Glutamatergic neuron (in vitro differentiated cells): ENCODE data around the gene ERAL1. TPM values are rescaled to one million over a fixed set of nuclear protein-coding genes. Genes with fewer than 3 reads are reported as not detected.

Source experiments
- DNase-seq: peaks from one replicate; pipeline ENCODE4 v3.0.0; 2022
- H3K27ac Mint-ChIP-seq: one replicate; pipeline ENCODE4 v1.8.0; 2020; ENCODE audit warnings: mild to moderate bottlenecking, mixed read lengths, inconsistent platforms; ENCODE audit not compliant: unreplicated experiment
- H3K27me3 Mint-ChIP-seq: one replicate; pipeline ENCODE4 v1.8.0; 2020; ENCODE audit warnings: mild to moderate bottlenecking, moderate library complexity, mixed read lengths, inconsistent platforms; ENCODE audit not compliant: unreplicated experiment
- H3K36me3 Mint-ChIP-seq: one replicate; pipeline ENCODE4 v1.8.0; 2020; ENCODE audit warnings: mild to moderate bottlenecking, mixed read lengths, inconsistent platforms; ENCODE audit not compliant: unreplicated experiment
- H3K4me1 Mint-ChIP-seq: one replicate; pipeline ENCODE4 v1.8.0; 2020; ENCODE audit warnings: mild to moderate bottlenecking, low read depth, mixed read lengths, inconsistent platforms; ENCODE audit not compliant: unreplicated experiment
- H3K4me3 Mint-ChIP-seq: one replicate; pipeline ENCODE4 v1.8.0; 2020; ENCODE audit warnings: mild to moderate bottlenecking, mixed read lengths, inconsistent platforms; ENCODE audit not compliant: unreplicated experiment
- H3K9me3 Mint-ChIP-seq: one replicate; pipeline ENCODE4 v1.8.0; 2020; ENCODE audit warnings: mild to moderate bottlenecking, moderate library complexity, mixed read lengths, inconsistent platforms; ENCODE audit not compliant: unreplicated experiment
- microRNA-seq: library from miRNA; unstranded; fragments of <30 nt; microRNA quantifications from one replicate; pipeline ENCODE4, GENCODE V29; 2020; ENCODE audit not compliant: unreplicated experiment
- total RNA-seq: library from RNA; stranded (reverse); fragmentation: NEBNext Ultra II Directional; extraction: Animal tissue kit (Norgen Biotek cat#: 25700); gene quantifications from one replicate; pipeline ENCODE4 v1.2.1, GENCODE V29; 2021; ENCODE audit not compliant: unreplicated experiment
- TF ChIP-seq, protein P1 (sequence below): fragments of 200-600 bp; sonication (generic); IDR thresholded peaks from one replicate; pipeline ENCODE4 v1.5.0; 2021; ENCODE audit not compliant: partially characterized antibody, unreplicated experiment

ERAL1 gene
- total RNA-seq, 1 donor from 2014 or later = 53.3 TPM

DNA sequence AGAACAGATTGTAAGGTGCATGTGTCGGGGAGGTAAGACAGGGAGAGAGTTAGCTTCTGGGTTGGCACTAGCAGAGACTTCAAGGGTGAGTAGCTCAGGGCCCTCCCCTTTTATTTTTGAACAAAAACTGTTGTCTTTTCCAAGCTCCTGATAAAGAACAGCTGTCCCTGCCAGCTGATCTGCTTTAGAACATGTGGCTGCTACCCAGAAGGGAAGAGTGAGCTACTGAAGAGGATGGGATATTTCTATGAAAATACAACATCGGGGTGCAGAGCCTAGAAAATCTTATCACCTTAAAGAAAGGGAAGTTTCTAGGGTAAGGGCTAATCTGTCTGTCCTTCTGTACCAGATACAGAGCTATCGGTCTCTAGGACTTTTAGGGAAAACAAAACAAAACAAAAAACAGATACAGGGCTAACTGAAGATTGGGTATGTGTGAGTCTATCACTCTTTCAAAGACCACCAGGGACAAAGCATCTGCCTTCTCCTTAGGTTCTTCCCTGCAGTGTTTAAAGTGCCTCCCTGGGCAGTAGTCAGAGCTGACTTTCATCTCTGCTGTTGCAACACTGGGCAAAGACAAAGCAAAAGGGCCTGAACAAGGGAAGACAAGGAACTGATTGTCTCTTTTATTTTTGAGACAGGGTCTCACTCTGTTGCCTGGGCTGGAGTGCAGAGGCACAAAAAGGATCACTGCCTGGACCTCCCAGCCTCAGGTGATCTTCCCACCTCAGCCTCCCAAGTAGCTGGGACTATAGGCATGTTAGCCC, 53.1 kb downstream of the ERAL1 start:
- H3K36me3 Mint-ChIP-seq = no peaks in the 10 kb centered on the region

DNA sequence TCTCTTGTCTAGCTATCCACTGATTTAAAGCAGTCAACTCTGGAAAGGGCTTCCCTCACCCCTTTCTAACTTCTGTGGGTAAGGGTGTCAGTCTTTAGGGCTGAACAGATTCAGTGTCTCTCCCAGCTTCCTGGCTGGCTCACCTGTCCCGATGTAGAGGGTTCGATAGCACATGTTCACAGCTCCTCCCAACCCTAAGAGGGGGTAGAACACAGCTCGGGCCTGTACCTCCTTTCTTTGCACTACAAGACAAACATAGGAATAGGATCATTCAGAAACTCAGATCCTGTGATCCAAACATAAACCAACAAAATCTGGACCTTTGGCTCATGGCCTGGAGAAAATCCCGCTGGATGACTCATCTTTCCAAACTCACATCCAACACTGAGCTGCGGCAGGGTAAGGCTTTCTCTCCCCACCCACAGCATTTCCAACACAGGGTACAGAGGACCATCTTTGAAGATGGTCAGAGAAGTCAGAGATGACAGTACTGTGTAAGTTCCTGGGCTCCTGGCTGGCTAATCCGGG, 53.9 kb downstream of the ERAL1 start:
- TF ChIP-seq, protein P1, sequence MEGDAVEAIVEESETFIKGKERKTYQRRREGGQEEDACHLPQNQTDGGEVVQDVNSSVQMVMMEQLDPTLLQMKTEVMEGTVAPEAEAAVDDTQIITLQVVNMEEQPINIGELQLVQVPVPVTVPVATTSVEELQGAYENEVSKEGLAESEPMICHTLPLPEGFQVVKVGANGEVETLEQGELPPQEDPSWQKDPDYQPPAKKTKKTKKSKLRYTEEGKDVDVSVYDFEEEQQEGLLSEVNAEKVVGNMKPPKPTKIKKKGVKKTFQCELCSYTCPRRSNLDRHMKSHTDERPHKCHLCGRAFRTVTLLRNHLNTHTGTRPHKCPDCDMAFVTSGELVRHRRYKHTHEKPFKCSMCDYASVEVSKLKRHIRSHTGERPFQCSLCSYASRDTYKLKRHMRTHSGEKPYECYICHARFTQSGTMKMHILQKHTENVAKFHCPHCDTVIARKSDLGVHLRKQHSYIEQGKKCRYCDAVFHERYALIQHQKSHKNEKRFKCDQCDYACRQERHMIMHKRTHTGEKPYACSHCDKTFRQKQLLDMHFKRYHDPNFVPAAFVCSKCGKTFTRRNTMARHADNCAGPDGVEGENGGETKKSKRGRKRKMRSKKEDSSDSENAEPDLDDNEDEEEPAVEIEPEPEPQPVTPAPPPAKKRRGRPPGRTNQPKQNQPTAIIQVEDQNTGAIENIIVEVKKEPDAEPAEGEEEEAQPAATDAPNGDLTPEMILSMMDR = no peak
- H3K27me3 Mint-ChIP-seq = peaks cover 4% of the 10 kb centered on the region
- no peak for DNase-seq
- peaks cover 4% of the 10 kb centered on the region for H3K9me3 Mint-ChIP-seq
- no peaks in the 10 kb centered on the region for H3K36me3 Mint-ChIP-seq
- peaks cover 6% of the 10 kb centered on the region for H3K4me1 Mint-ChIP-seq
- no peak overlapping the region for H3K27ac Mint-ChIP-seq
- no peak overlapping the region for H3K4me3 Mint-ChIP-seq

More for the DNA sequence above, 53.1 kb downstream of the ERAL1 start:
- H3K27ac Mint-ChIP-seq = peak overlapping the region; percentile 22
- TF ChIP-seq, protein P1 = no peak
- DNase-seq = no peak
- H3K27me3 Mint-ChIP-seq = peaks cover 4% of the 10 kb centered on the region
- H3K4me3 Mint-ChIP-seq = no peak overlapping the region
- H3K9me3 Mint-ChIP-seq = peaks cover 10% of the 10 kb centered on the region
- H3K4me1 Mint-ChIP-seq = peaks cover 6% of the 10 kb centered on the region

DNA sequence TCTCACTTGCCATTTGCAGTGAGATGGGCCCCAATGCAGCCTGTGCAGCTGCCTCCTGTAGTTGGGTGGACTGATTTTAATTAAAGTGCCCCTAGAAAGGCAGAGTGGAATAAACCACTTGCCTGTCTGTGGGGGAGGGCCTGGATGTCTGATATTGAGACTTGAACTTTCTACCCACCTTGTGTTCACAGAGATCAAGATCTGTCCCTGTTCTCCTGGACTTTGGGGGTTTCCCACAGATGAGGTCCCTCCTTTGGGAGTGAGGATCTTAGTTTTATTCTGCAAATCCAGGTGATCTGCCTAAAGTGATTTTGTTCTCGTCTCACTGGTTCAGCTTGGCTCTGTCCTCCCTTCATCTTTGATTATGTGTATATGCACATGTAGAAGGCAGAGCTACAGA, 55.7 kb downstream of the ERAL1 start:
- no peak for DNase-seq
- peaks cover under 1% of the 10 kb centered on the region for H3K9me3 Mint-ChIP-seq
- H3K36me3 Mint-ChIP-seq = peaks cover 5% of the 10 kb centered on the region
- peaks cover 2% of the 10 kb centered on the region for H3K4me1 Mint-ChIP-seq
- no peak overlapping the region for H3K27ac Mint-ChIP-seq
- TF ChIP-seq, protein P1 = no peak
- H3K4me3 Mint-ChIP-seq = no peak overlapping the region
- peaks cover 2% of the 10 kb centered on the region for H3K27me3 Mint-ChIP-seq

Small RNA genes lying within 50 kb of the gene (microRNA-seq; reads per million reads assigned to microRNA genes)
- gene MIR451B = not detected

Other genes starting within 250 kb of the ERAL1 start
- 44.5 TPM for gene RSKR, start 240.8 kb upstream of the ERAL1 start, total RNA-seq
- 181 TPM for gene BLTP2, start 209.9 kb upstream of the ERAL1 start, total RNA-seq
- 54.3 TPM for gene SDF2, start 193.1 kb upstream of the ERAL1 start, total RNA-seq
- gene SUPT6H, start 192.8 kb upstream of the ERAL1 start, total RNA-seq = 108 TPM
- gene PROCA1, start 143.1 kb upstream of the ERAL1 start, total RNA-seq = 36.5 TPM
- 54.3 TPM for gene RAB34, start 137.1 kb upstream of the ERAL1 start, total RNA-seq
- gene RPL23A, start 135.0 kb upstream of the ERAL1 start, total RNA-seq = 627 TPM
- gene TLCD1, start 128.8 kb upstream of the ERAL1 start, total RNA-seq = 8.2 TPM
- gene NEK8, start 126.2 kb upstream of the ERAL1 start, total RNA-seq = 5.9 TPM
- 373 TPM for gene TRAF4, start 111.0 kb upstream of the ERAL1 start, total RNA-seq
- gene FAM222B, start 12.2 kb upstream of the ERAL1 start, total RNA-seq = 44.0 TPM
- gene FLOT2, start 42.7 kb downstream of the ERAL1 start, total RNA-seq = 143 TPM
- gene DHRS13, start 48.1 kb downstream of the ERAL1 start, total RNA-seq = 17.0 TPM
- 59.8 TPM for gene PHF12, start 96.5 kb downstream of the ERAL1 start, total RNA-seq
- 6.7 TPM for gene SEZ6, start 151.0 kb downstream of the ERAL1 start, total RNA-seq
- gene PIPOX, start 188.1 kb downstream of the ERAL1 start, total RNA-seq = 1.4 TPM